Measurements from ENCODE around the gene DTNBP1. TPM values are rescaled to one million over a fixed set of nuclear protein-coding genes. Genes with fewer than 3 reads are reported as not detected.

Gene DTNBP1
- total and polyA plus RNA-seq, 11 donors, result 7.0 to 38.4 (median 18.5) TPM

DNA sequence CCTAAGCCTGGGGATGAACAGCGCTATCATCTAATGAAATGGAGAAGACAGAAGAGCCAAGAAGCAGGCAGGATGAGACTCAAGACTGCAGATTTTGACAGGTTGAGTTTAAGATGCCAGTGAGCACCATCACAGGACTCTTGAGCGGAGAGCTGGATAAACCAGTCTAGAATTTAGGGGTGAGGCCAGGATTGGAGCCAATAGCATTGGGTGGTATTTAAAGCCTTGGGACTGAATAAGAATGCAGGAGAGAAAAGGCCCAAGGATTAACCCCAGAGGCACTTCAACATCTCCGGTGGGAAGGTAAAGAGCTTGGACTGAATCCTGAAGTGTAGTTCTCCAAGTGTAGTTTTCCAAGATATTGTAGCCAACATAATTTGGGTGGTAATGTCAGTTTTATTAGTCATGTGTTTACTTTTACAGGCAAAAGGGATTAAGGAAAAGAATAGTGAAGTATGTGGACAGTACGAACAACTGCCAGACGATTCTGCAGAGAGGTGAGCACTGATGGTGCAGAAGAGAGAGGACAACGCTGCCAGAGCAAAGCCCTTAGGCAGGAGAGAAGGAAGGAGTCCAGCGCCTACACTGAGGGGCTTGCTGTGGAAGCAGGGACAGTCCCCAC lies 85.2 kb downstream of the DTNBP1 start:
- Histone ChIP-seq H3K9me3 (no peaks in the 10 kb centered on the region), H3K4me3 (no peak overlapping the region), H3K4me1 (peaks cover 0 to 35% (median 0%) of the 10 kb centered on the region in 12 donors), H3K36me3 (peaks cover 0 to 3% (median 0%) of the 10 kb centered on the region in 9 donors), H3K27ac (no peak overlapping the region), H3K27me3 (no peaks in the 10 kb centered on the region)
- intact Hi-C loops (cut with DNase I), result no loop called here
- WGBS, 4 donors, result 92 to 94% (median 94%) methylated on average over 7 of the region's 7 CpGs
- ATAC-seq (no peak), DNase-seq (no peak)
- TF ChIP-seq, protein P1, sequence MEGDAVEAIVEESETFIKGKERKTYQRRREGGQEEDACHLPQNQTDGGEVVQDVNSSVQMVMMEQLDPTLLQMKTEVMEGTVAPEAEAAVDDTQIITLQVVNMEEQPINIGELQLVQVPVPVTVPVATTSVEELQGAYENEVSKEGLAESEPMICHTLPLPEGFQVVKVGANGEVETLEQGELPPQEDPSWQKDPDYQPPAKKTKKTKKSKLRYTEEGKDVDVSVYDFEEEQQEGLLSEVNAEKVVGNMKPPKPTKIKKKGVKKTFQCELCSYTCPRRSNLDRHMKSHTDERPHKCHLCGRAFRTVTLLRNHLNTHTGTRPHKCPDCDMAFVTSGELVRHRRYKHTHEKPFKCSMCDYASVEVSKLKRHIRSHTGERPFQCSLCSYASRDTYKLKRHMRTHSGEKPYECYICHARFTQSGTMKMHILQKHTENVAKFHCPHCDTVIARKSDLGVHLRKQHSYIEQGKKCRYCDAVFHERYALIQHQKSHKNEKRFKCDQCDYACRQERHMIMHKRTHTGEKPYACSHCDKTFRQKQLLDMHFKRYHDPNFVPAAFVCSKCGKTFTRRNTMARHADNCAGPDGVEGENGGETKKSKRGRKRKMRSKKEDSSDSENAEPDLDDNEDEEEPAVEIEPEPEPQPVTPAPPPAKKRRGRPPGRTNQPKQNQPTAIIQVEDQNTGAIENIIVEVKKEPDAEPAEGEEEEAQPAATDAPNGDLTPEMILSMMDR (IDR thresholded peaks at IDR 0.05), result no peak
- TF ChIP-seq POLR2A (IDR thresholded peaks at IDR 0.05), result no peak

GRCh38 chr6:15577106-15577505 lies 85.7 kb downstream of the DTNBP1 start:
- ATAC-seq (no peak), DNase-seq (no peak)
- Histone ChIP-seq H3K9me3 (no peaks in the 10 kb centered on the region), H3K36me3 (peaks cover 0 to 3% (median 0%) of the 10 kb centered on the region in 9 donors), H3K4me1 (peaks cover 0 to 32% (median 0%) of the 10 kb centered on the region in 12 donors), H3K27ac (no peak overlapping the region), H3K27me3 (no peaks in the 10 kb centered on the region), H3K4me3 (no peak overlapping the region)
- WGBS, 4 donors, result 94 to 96% (median 95%) methylated on average over 8 of the region's 8 CpGs
- TF ChIP-seq, protein P1 (IDR thresholded peaks at IDR 0.05), result no peak
- no peak for TF ChIP-seq POLR2A (IDR thresholded peaks at IDR 0.05)
- intact Hi-C loops (cut with DNase I), result no loop called here

DNA sequence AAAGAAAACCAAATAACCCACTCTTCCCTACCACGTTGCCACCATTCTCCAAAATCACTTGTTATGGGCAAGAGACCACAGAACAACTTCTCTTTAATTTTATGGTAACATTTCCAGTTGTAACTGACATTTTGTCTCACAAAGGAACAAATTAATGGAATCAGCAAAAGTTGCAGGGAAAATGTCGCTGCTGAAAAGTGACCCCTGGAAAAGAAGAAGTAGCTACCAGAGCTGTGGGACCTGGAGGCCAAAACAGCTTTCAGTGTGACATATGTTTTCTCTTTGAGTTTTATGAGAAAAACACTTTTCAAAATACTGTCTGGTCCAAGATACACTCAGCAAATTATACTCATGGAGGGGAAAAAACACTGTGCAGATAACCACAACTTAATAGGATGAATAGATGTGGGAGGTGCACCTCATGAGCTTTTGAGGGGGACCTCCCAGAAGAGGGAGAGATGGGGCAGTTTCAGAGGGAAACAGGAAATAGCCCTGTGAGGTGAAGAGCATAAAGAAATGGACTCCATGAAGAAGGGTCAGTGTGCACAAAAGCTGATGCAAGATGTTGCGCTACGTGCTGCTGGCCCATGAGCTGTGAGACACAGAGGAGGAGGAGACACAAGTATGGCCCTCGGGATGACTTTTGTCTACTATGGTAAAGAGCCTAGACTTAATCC lies 87.3 kb downstream of the DTNBP1 start:
- WGBS, 4 donors, result 83 to 94% (median 89%) methylated on average over 5 of the region's 5 CpGs
- peak overlapping the region in 1 of 12 donors; percentile 81 for H3K27ac ChIP-seq
- no peaks in the 10 kb centered on the region for H3K27me3 ChIP-seq
- DNase-seq (no peak), ATAC-seq (no peak)
- no peak for TF ChIP-seq POLR2A (IDR thresholded peaks at IDR 0.05)
- TF ChIP-seq, protein P1 (IDR thresholded peaks at IDR 0.05), result no peak
- intact Hi-C loops (cut with DNase I), result no loop called here
- H3K4me1 ChIP-seq, result peaks cover 0 to 26% (median 0%) of the 10 kb centered on the region in 12 donors
- H3K9me3 ChIP-seq, result peaks cover 0 to 6% (median 0%) of the 10 kb centered on the region in 12 donors
- no peak overlapping the region for H3K4me3 ChIP-seq
- peaks cover 0 to 3% (median 0%) of the 10 kb centered on the region in 9 donors for H3K36me3 ChIP-seq

GRCh38 chr6:15574486-15574885 lies 88.3 kb downstream of the DTNBP1 start:
- Histone ChIP-seq H3K27ac (peak overlapping the region in 1 of 12 donors; percentile 81), H3K4me3 (no peak overlapping the region), H3K9me3 (peaks cover 0 to 6% (median 0%) of the 10 kb centered on the region in 12 donors), H3K36me3 (peaks cover 0 to 3% (median 0%) of the 10 kb centered on the region in 9 donors), H3K27me3 (no peaks in the 10 kb centered on the region), H3K4me1 (peaks cover 0 to 26% (median 0%) of the 10 kb centered on the region in 12 donors)
- intact Hi-C loops (cut with DNase I), result no loop called here
- DNase-seq (no peak), ATAC-seq (no peak)
- TF ChIP-seq, protein P1 (IDR thresholded peaks at IDR 0.05), result no peak
- TF ChIP-seq POLR2A (IDR thresholded peaks at IDR 0.05), result no peak
- WGBS, 4 donors, result 61 to 77% (median 70%) methylated on average over 3 of the region's 3 CpGs
